Retinal pigment epithelial cell (primary cell): ENCODE results near the gene CASP8AP2.
"Not testable (repeated sequence)": the region's sequence is repeated elsewhere in the genome, so short reads cannot be mapped to it uniquely, and the experiment has no call there.

Source experiments
- DNase-seq: peaks from one replicate; pipeline ENCODE4 v3.0.0-alpha.2; 2010; ENCODE audit warnings: low read depth
- H3K4me3 ChIP-seq: 2 replicates; pipeline ENCODE4 v1.5.1; 2011; ENCODE audit warnings: mild to moderate bottlenecking, low read length, control low read depth, moderate library complexity
- TF ChIP-seq, protein P1 (sequence below): conservative IDR thresholded peaks from 2 replicates; pipeline ENCODE4 v1.5.1; 2011; ENCODE audit warnings: low read depth, low read length, control low read depth, inconsistent platforms

Gene CASP8AP2

DNA sequence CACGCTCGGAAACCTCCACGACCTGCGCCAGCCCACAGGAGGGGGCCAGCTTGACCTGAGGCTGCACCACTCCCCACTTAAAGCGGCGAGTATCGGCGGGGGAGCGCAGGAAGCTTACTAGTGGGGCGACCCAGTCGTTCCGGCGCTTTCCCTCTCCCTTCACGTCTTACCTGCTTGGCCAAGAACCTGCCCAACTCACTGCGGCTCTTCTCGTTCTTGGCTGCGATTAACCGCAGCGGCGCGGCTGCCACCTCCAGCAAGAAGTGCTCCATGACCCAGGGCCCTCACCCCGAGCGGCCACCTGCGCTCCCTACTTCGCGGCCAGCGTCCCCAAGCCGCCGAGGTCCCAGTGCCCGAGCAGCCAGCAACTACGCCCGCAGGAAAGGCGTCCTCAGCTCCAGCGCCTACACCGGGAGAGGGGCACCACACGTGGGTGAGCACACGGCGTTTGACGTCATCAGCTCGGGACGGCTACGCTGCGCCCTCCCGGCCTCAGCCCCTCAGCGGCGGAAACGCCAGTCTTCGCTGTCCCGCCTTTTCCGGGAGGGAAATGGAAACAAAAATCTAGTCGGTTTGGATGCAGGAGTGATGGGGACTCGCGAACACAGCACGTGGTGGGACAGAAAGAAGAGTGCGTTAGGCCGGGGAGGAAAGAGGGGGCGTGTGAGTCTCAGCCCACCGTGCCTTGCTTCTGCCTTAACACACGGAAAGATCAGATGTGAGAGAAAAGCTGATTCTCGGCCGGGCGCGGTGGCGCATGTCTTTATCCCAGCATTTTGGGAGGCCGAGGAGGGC lies 10.1 kb upstream of the CASP8AP2 start, which contains the start of gene MDN1:
Gene MDN1 (minus strand): TSS at position 459 of the 795 bp plus-strand sequence. CDS start 187 bp downstream, at position 272.
- H3K4me3 ChIP-seq = peak within 1 kb of the TSS; percentile 96
- TF ChIP-seq, protein P1, sequence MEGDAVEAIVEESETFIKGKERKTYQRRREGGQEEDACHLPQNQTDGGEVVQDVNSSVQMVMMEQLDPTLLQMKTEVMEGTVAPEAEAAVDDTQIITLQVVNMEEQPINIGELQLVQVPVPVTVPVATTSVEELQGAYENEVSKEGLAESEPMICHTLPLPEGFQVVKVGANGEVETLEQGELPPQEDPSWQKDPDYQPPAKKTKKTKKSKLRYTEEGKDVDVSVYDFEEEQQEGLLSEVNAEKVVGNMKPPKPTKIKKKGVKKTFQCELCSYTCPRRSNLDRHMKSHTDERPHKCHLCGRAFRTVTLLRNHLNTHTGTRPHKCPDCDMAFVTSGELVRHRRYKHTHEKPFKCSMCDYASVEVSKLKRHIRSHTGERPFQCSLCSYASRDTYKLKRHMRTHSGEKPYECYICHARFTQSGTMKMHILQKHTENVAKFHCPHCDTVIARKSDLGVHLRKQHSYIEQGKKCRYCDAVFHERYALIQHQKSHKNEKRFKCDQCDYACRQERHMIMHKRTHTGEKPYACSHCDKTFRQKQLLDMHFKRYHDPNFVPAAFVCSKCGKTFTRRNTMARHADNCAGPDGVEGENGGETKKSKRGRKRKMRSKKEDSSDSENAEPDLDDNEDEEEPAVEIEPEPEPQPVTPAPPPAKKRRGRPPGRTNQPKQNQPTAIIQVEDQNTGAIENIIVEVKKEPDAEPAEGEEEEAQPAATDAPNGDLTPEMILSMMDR = no peak
- DNase-seq = peak; percentile 89

DNA sequence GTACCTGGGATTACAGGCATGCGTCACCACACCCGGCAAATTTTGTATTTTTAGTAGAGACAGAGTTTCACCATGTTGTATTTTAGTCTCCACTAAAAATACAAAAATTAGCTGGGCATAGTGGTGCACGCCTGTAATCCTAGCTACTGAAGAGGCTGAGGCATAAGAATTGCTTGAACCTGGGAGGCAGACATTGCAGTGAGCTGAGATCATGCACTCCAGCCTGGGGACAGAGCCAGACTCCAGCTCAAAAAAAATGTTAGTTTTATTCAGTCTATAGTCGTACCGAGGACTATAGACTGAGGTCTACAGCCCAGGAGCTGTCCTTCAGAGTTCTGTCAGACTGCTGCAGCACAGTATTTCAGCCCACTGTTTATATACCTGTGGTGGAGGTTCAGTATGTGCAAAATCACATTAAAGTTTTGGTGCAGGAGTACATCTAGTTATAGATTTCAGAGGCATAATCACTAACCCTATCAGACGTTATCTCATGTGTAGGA lies 3.6 kb upstream of the CASP8AP2 start:
- no peak for DNase-seq
- TF ChIP-seq, protein P1 = no peak

DNA sequence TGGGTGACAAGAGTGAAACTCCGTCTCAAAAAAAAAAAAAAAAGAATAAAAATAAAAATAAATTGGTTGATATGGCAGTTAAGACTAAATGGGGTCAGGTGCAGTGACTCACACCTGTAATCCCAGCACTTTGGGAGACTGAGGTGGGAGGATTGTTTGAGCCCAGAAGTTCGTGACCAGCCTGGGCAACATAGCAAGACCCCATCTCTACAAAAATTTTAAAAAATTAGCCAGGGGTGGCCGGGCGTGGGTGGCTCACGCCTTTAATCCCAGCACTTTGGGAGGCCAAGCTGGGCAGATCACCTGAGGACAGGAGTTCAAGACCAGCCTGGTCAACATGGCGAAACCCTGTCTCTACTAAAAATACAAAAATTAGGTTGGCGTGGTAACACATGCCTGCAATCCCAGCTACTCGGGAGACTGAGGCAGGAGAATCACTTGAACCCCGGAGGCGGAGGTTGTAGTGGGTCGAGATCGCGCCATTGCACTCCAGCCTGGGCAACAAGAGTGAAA lies 1.1 kb upstream of the CASP8AP2 start:
- H3K4me3 ChIP-seq = peak overlapping the region; percentile 95
- not testable (repeated sequence) for DNase-seq

More for the DNA sequence above, 3.6 kb upstream of the CASP8AP2 start:
- H3K4me3 ChIP-seq = no peak overlapping the region

GRCh38 chr6:89828988-89829471 lies 650 bp upstream of the CASP8AP2 start:
- DNase-seq = no peak

GRCh38 chr6:89830170-89830809 lies 610 bp downstream of the CASP8AP2 start:
- DNase-seq = no peak
- TF ChIP-seq, protein P1 = no peak
- H3K4me3 ChIP-seq = peak overlapping the region; percentile 95

More at GRCh38 chr6:89828988-89829471, 650 bp upstream of the CASP8AP2 start:
- TF ChIP-seq, protein P1 = no peak
- H3K4me3 ChIP-seq = peak overlapping the region; percentile 95

DNA sequence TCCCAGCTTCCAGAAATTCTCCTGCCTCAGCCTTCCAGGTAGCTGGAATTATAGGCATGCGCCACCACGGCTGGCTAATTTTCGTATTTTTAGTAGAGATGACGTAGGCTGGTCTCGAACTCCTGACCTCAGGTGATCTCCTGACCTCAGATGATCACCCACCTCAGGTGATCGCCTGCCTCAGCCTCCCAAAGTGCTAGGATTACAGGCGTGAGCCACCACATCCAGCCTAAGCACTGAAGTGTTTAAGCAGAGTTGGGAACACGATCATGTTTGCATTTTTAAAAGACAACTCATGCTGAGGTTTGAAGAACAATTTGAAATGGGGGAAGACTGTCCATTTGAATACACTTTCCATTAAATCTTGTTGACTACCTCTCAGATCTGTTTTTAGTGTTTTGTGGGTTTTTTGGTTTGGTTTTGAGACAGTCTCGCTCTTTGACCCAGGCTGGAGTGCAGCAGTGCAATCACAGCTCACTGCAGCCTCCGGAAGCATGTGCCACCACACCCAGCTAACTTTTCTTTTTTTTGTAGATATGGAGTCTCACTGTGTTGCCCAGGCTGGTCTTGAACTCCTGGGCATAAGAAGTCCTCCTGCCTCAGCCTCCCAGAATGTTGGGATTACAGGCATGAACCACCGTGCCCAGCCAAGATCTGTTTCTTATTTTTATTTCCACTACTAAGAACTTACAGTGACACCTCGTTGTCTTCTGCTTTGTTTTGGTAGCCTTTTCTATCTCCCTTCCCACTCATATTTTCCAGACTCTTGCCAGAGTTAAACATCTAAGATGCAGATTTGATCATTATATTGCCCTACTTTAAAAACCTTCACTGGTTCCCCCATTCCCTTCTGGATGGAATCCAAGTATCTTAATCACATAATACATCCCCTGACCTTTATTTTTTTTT lies 5.5 kb downstream of the CASP8AP2 start:
- no peak for DNase-seq
- H3K4me3 ChIP-seq = no peak overlapping the region
- TF ChIP-seq, protein P1 = no peak
